NCI-H2227 (cell line): ENCODE data around the gene IQCE.
A peak's percentile ranks its signal among the peaks of the same experiment; 100 is the strongest.

ENCODE experiments used
- DNase-seq: peaks from one replicate; lab custom pipeline; 2025; ENCODE audit not compliant: unreplicated experiment; lab: John Stamatoyannopoulos, UW

Gene IQCE

DNA sequence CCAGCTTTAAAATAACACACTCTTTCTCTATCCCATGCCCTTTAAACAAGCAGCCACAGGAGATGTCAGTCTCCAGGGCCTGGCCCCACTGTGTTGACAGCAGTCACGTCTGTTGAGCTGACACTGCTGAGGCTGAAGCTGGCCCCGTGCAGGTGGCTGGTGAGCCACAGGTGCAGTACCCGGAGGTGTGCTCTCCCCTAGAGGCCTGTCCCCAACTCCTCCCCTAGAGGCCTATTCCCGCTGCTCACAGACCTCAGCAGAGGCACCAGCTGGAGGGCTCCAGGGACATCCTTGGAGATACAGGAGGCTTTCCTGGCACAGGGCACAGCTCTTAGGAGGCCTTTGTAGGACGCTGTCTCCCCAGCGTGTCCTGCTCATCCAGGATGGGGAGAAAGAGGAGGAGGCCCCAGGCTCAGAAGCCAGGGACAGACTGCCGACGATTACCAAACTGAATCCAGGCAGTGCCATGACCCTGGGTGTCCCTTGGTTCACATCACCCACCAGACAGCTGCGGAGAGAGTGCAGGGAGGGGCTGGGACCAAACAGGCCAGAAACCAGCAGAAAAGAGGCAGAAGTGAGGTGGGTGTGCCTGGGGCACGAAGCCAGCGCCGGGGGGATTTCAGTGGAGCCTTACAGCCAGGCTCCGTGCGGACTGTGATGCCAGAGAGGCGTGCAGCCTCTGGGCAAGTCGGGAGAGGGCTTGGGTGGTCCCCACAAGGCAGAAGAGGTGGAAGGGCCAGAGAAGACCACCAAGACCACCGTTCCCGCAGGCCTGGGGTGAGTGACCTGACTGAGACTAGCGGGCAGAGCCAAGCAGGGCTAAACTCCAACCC, 54.5 kb downstream of the IQCE start:
- no peak for DNase-seq

DNA sequence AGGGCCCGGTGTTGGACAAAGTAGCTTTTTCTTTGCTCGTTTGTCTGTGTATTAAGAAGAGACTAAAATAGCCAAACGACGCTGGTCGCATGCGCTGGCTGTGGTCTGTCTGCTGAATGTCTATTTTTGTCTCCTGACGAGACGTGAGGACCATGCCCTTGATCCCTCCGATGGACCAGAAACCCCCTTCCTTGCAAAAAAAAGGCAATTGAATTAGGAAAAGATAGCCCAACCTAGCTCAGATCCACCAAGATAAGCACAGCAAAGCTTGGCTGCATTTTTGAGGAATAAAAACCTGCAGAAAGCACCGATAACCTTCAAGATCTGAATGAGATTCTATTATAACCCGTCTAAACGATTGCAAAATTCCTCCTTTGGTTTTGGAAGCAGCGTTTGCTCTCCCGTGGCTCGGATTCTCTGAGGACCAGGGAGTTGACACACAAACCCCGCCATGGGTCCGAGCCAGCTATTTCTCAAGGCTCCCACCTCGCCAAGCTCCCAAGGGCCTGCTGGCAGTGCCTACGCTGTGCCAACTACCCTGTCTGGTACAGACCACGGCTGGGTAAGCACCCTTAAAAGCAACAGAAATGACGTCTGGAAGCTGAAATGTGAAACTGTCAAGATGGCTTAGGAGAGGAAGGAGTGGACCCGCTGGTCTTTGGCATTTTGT, 55.3 kb downstream of the IQCE start:
- no peak for DNase-seq

DNA sequence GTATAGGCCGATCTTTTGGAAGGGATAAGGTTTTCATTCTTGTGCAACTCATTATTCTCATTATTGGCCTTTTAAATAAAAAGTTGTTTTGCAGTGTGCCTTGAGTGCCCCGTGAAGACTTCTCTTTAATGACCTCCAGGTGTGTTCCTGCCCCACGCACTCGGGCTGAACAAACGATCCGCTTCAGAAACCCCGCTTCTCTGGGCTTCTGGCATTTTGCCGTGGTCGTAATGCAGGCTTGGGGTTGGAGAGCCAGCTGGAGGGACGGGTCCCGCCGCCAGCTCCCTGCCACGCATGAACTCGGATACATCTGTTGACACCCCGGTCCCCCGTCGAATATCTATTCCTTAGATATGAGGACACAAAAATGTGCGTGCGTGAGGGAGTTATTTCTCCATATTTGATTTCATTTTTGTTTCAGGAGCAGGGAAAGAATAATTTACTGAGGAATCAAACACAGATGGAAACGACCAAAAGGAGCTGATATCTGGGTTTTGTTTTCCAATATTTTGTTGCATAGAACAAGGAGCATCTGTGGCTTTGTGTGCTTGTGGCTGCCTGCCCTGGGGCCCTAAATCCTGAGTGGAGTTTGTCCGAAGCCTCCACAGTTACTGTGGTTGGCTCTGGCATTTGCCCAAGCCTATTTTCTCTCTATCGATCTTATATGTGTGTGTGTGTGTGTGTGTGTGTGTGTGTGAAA, 56.0 kb downstream of the IQCE start:
- no peak for DNase-seq

DNA sequence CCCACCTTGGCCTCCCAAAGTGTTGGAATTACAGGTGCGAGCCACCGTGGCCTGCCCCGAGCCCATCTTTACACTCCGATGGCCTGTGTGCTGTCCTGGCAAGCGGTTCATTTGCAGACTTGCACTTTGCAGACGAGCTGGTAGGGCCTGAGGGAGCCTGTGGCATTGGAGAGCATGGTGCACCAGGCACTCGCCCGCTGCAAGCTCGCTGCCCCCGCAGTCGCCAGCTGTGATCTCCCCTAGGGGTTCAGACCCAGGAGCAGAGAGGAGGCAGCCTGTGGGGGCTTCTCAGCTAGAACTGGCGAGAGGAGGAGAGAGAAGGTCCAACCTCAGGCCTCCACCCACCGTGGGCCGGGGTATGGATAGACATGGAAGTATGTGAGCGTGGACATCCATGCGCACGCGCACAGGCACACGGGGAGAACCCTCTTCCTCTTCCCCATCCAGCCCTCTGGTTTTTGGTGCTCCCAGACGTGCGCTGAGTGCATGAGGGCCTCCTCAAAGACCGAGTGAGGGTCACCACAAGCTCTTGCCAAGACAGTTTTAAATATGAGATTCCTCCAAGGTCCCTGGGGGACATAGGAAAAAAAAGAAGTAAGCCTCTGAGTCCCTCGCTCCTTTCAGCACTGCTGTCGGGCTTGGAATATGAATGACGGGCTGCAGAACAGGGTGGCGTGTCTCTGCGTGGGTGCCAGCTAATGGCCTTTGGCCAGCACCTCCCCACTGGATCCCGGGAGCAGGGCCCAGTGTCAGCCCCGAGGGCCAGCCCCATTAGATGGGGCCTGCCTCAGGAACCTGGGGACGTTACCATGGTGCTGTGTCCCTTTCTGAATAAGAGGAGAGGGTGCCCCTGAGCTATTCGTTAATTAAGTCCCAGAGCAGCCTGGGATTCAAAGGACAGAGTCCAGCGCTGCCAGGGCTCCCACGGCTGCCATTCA, 57.9 kb downstream of the IQCE start:
- DNase-seq, result no peak

DNA sequence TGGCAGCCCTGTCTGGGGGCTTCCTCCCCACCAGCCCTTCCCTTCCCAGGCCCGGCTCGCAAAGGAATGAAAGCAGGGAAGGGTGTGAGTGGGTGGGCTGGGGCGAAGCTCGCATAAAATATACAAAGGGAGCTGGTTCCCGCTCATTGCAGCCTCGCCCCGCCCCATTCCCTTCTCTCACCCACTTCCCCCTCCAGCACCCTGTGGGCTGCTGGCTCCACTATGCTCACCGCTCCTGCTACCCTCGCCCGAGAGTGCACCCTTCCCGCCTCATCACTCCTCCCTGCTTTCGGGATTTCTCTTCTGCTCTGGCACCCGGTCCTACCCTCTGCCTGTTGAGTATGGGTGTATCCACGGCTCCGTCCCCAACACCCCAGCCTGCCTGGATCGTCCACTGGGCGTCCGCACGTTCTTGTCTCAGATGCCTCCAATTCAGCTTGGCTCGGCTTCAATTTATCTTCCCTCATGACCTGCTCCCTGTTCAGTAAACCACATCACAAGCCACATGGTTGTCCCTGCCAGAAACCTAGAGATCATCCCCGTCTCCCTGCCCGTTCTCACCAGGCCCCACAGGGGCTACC, 58.6 kb downstream of the IQCE start:
- no peak for DNase-seq

DNA sequence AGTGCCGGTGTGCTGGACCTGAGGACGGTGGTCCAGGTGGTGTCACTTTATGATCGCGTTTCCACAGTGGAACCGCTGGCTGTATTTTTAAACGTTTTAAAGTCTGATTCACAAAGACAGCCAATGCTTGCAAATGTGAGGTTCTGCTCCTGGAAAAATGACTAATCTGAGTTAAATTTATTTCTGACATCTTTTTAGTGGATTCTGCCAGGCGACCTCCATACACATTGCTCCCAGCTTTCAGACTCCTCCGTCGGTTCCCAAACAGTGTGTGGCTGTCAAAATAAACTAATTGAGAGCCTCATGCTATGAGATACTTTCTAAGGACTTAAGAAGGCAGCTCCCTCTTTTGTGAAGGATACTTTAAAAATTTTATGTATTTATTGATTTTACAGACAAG, 60.3 kb downstream of the IQCE start:
- DNase-seq, result no peak

DNA sequence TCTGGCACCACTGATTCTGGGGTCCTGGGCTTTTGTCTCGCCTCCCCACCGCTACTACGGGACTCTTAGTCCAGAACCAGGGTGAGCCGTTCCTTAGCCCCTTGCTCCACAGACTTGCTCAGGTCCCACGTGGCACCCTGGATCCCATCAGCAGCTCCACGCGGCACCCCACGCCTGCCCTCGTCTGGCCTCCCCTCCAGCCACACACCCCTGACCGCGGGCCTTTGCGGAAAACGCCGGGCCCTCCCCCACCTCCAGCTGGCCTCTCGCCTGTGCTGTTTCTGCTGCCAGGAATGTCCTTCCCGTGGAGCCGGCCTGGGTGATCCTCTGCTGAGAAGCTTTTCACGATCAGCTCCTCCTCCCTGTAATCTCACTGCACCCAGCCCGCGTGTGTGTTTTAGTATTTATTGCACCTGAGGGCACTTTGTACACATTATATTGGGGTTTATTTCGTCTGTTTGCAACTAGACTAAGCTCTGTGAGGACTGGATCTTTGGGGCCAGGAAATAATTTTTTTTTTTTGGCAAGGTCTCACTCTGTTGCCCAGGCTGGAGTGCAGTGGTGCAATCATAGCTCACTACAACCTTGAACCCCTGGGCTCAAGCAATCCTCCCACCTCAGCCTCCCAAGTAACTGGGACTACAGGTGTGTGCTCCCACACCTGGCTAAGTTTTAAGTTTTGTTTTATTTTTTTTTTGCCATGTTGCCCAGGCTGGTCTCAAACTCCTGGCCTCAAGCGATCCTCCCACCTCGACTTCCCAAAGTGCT, 62.5 kb downstream of the IQCE start:
- no peak for DNase-seq

DNA sequence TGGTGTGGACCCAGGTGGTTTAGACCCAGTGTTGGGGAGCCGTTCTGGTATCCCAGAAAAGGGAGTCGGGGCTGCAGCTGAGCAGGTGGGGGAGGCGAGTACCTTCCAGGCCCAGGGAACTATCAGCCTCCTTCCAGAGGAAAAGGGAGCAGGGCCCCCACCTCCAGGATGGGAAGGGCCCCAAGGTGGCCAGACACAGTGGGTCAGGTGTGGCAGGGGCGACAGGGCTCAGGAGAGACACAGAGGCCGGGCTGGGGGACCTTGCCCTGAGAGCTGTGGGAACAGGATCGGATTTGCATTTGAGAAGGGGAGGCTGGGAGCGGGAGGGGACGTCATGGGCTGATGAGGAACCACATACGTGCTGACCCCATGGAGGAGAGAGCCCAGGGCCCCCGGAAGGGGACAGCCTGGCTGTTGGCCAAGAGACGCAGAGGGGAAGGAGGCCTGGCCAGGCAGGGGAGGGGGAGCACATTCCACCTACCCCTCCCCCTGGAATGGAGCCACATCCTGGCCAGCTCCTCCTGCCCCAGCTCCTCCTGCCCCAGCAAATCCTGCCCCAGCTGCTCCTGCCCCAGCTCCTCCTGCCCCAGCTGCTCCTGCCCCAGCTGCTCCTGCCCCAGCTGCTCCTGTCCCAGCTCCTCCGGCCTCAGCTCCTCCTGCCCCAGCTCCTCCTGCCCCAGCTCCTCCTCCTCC, 63.3 kb downstream of the IQCE start:
- peak; percentile 31 for DNase-seq

DNA sequence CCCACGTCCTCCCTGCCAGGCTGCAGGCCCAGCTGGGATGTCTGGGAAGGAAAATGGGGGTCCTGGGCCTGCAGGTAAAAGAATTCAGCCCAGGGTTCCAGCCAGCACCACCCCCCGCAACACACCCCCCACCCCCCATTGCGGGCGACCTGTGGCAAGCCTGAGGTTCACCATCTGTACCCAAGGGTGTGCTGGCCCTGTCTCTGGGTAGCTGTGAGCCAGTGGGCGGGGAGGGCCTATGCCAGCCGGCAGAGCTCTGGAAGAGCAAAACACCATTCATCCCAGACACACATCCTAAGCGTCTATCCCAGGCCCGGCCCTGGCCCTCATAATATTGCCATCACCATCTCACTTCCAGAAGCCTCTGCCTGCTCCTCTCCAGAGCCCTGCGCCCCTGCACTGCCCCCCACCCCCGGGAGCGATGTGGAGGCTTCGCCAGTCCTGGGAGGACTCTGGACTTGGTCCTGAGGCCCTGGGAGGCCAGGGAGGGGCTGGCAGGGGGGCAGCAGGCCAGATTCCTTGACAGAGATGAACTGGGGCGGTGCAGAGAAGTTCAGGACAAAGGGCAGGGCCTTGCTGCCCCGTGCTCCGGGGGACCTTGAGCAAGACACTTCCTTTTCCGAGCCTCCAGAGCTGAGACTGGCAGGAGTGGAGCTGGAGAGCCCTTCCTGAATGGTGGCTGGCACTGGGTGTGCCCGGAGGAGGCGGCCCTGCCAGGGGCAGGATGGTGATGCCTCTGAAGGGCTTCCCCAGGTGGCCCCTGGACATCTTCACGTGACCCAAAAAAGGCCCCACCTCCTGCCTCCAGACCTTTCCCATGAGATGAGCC, 64.3 kb downstream of the IQCE start:
- no peak for DNase-seq

DNA sequence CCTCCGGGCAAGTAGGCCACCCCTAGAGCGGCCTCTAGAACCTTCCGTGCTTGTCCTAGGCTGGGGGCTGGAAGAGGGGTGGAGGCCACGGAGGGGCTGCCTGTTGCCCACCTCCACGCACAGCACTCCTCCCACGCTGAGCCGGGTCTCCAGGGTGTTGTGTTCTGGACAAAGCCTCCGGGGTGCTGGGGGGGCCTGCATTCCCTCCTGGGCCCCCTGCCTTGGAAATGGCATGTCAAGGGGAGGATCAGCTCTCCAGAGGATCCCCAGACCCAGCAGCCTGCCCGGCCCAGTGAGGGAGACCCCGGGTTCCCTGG, 64.9 kb downstream of the IQCE start:
- DNase-seq, result no peak

DNA sequence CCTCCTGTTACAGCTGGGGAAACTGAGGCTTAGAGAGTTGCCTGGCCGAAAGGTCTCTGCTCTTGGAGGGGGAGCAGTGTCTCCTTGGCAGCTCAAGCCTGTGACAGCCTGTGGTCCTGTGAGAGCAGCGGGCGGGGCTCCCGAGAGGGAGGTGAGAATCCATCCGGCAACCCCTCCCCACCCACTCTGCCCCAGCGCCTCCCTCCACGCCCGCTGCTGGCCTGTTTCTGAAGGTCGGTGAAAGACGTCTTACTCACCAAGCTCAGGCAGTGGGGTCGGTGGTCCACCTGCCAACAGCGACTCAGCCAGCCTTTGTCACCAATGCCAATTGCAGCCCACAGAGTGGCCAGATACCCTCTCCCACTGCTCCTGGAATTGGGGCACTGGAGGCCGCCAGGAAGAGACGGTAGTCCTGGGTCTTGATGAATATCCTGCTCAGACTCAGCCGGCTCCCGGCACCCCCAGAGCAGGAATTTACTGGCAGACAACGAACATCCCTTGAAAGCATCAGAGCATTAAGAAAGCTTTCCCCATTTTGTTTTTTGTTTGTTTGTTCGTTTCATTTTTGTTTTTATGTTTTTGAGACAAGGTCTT, 65.6 kb downstream of the IQCE start:
- no peak for DNase-seq

DNA sequence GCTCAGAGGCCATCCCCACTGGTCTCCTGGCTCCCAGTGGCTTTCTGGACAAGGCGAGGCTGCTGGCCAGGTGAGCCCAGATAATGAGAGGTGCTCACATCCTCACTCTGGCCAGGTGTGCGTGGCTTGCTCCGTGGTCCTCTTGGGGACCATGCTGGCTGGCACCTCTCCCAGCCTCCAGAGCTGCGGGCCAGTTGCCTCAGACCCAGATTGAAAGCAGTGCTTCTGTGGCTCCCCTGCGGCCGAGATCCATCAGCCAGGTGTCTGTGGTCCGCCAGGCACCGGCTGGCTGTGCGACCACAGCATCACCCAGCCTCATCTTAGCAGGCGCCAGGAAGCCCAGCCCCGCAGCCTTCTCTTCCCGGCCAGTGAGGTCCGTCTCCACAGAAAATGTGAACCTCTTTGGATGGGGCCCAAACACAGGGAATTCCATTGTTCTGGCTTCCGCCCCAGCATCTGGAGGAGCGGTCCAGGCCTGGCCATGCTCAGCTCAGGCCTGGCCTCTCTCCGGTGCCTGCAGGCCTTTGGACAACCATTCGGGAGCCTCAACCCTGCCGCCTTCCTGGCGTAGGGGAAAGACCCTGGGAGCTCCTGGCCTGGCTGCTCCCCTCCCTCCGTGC, 67.8 kb downstream of the IQCE start:
- no peak for DNase-seq

DNA sequence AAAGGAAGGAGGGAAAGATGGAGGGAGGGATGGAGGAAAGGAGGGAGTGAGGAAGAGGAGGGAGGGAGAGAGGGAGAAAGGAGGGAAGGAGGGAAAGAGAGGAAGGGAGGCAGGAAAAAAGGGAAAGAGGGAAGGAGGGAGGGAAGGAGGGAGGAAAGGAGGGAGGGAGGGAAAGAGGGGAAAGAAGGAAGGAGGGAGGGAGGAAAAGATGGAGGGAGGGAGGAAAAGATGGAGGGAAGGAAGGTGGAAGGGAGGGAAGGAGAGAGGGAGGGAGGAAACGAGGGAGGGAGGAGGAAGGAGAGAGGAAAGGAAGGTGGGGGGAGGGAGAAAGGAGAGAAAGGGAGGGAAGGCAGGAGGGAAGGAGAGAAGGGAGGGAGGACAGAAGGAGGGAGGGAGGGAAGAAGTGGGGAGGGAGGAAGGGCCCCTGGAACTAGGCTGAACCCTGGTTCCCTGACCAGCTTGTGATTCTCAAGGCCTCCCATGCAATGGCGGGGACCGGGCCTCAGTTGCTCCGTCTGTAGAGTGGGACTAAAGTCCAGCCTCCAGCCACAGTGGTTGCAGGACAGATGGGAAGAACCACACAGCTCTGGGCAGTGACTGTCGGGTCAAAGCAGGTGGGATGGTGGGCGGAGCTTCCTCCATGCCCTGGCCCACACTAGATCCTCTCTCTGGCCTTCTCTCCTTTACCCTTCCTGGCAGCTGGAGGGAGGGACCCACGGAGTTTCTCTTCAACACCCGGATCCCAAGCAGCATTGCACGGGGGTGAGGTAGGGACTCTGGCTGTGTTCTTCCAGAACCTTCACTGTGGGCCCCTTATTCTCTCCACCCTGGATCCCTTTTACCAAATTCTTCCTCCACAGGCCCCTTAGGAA, 68.7 kb downstream of the IQCE start:
- no peak for DNase-seq

DNA sequence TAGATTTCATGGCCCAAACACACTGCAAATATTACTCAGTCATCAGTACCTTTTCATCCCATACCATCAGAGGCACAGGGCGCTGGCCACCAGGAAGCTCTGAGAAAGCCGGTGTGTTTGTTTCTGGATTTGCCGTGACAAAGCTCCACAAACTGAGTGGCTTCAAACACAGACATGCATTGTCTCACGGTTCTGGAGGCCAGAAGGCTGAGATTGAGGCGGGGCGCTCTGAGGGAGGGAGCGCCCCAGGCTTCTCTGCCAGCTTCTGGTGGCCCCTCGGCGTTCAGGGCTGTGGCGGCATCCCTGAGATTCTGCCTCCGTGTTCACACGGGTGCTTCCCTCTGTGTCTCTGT, 69.3 kb downstream of the IQCE start:
- DNase-seq, result no peak

DNA sequence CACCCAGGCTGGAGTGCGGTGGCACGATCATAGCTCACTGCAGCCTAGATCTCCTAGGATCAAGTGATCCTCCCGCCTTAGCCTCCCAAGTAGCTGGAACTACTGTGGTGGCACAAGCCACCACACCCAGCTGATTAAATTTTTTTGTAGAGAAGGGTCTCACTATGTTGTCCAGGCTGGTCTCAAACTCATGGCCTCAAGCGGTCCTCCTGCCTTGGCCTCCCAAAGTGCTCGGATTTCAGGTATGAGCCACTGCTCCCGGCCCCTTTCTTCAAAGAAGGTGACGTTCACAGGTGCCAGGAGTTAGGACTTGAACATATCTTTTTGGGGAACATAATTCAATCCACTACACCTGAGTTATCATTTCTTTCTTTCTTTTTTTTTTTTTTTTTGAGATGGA, 70.1 kb downstream of the IQCE start:
- DNase-seq, result no peak

DNA sequence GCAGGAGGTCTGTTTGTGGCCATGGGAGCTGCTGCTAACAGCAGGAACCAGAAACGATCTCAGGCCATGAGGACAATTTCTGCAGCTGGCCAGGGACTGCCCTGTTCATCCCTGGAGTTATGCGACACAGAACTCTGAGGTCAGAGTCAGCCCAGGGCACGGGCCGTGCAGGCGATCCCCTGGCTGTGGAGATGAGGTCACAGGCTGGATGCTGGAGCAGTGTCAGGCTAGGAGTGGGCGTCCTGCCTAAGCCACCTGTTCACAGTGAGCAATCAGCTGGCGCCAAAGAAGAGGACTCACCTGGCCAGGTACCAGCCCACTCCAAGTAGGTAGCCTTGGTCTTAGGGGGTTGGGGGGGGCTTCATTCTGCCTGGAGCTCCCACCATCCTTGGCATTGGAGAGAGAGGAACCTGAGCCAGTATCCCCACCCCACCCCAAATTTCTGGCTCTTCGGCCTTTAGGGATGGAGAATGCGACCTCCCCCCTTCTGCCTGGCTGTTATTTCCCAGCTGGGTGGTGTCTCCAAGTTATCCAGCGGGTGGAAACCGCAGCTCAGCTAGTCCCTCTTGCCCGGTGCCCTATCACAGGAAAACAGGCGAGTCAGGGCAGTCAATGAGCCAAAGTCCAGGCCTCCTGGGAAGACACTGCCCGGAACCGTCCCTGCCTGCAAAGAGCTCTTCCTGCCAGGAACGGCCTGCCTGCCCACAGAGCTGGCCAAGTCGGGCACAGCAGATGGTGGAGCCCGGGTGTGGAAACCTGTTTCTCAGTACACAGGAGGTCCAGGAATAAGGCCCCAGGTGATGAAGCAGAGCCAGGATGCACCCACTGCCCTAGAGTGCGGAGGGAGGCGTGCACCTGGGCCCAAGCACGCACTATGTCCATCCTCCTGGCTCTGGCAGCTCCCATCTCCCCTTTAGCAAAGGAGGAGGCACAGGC, 71.2 kb downstream of the IQCE start:
- DNase-seq, result no peak
